Adipose tissue (tissue), 3 donors: Measurements from ENCODE around the gene AGFG2. TPM values are rescaled to one million over a fixed set of nuclear protein-coding genes. Genes with fewer than 3 reads are reported as not detected.
"Not testable (repeated sequence)": the region's sequence is repeated elsewhere in the genome, so short reads cannot be mapped to it uniquely, and the experiment has no call there.

Source experiments
- H3K27ac ChIP-seq: one replicate; pipeline ENCODE4 v1.5.1; 2013; ENCODE audit warnings: low read depth, low read length
- WGBS, 3 donors: extraction: QIAGEN DNeasy Blood & Tissue Kit; methylation state at CpG; one replicate each; pipeline ENCODE4 v1.1.7; 2013; 5-methylcytosine and 5-hydroxymethylcytosine counted together
- polyA plus RNA-seq, 3 donors: library from polyadenylated mRNA; stranded (reverse); fragments of 200-250 nt; gene quantifications; one replicate each; pipeline ENCODE4 v1.2.3, GENCODE V29; 2013
- donor health status: healthy with polysubstance abuse.
- donor health status: Bipolar disorder and iron deficiency.
- donor health status: healthy.

Gene AGFG2
- polyA plus RNA-seq, 3 donors = 10.4 to 21.8 (median 16.6) TPM

GRCh38 chr7:100517305-100517704 is 21.7 kb upstream of the AGFG2 start:
- WGBS, 3 donors = 84 to 87% (median 85%) methylated on average over 2 of the region's 2 CpGs
- H3K27ac ChIP-seq = no peak overlapping the region

GRCh38 chr7:100519580-100519979 is 19.4 kb upstream of the AGFG2 start:
- 89 to 91% (median 91%) methylated on average over 6 of the region's 6 CpGs for WGBS, 3 donors
- H3K27ac ChIP-seq = no peak overlapping the region

- 21 to 27% (median 23%) methylated on average over 1 of the region's 1 CpG for WGBS, 3 donors
- no peak overlapping the region for H3K27ac ChIP-seq
Observed at GRCh38 chr7:100520138-100520537, 18.9 kb upstream of the AGFG2 start.

- 77 to 99% (median 95%) methylated on average over 2 of the region's 2 CpGs for WGBS, 3 donors
Observed at GRCh38 chr7:100521076-100521475, 17.9 kb upstream of the AGFG2 start.

GRCh38 chr7:100521909-100522593 is 17.0 kb upstream of the AGFG2 start:
- H3K27ac ChIP-seq = not testable (repeated sequence)
- 67 to 84% (median 79%) methylated on average over 2 of the region's 3 CpGs for WGBS, 3 donors

More at GRCh38 chr7:100521076-100521475, 17.9 kb upstream of the AGFG2 start:
- H3K27ac ChIP-seq = no peak overlapping the region

GRCh38 chr7:100523192-100523591 is 15.8 kb upstream of the AGFG2 start:
- H3K27ac ChIP-seq = not testable (repeated sequence)
- WGBS, 3 donors = 87 to 97% (median 93%) methylated on average over 12 to 31 of the region's 34 CpGs

GRCh38 chr7:100528108-100528866 is 10.7 kb upstream of the AGFG2 start:
- H3K27ac ChIP-seq = not testable (repeated sequence)
- 57 to 80% (median 74%) methylated on average over 12 of the region's 12 CpGs for WGBS, 3 donors

- H3K27ac ChIP-seq = no peak overlapping the region
- 88 to 93% (median 93%) methylated on average over 14 of the region's 14 CpGs for WGBS, 3 donors
Observed at GRCh38 chr7:100532165-100533022, 6.6 kb upstream of the AGFG2 start.

GRCh38 chr7:100535982-100536381 is 3.0 kb upstream of the AGFG2 start:
- H3K27ac ChIP-seq = not testable (repeated sequence)
- whole genome bisulfite sequencing, 3 donors = 87 to 94% (median 92%) methylated on average over 9 of the region's 9 CpGs

- WGBS, 3 donors = 80 to 95% (median 84%) methylated on average over 2 of the region's 2 CpGs
Observed at GRCh38 chr7:100536695-100537094, 2.3 kb upstream of the AGFG2 start.

GRCh38 chr7:100538348-100538653 is 702 bp upstream of the AGFG2 start:
- WGBS, 3 donors = 4 to 11% (median 8%) methylated on average over 8 of the region's 8 CpGs
- H3K27ac ChIP-seq = no peak overlapping the region

More at GRCh38 chr7:100536695-100537094, 2.3 kb upstream of the AGFG2 start:
- H3K27ac ChIP-seq = not testable (repeated sequence)

- 0 to 1% (median 1%) methylated on average over 41 to 44 of the region's 44 CpGs for WGBS, 3 donors
- H3K27ac ChIP-seq = no peak overlapping the region
Observed at GRCh38 chr7:100539436-100540006, 518 bp downstream of the AGFG2 start.

GRCh38 chr7:100540073-100540723 is 1.2 kb downstream of the AGFG2 start:
- 29 to 57% (median 55%) methylated on average over 5 to 6 of the region's 6 CpGs for WGBS, 3 donors
- no peak overlapping the region for H3K27ac ChIP-seq

- WGBS, 3 donors = 75 to 90% (median 80%) methylated on average over 7 of the region's 7 CpGs
- not testable (repeated sequence) for H3K27ac ChIP-seq
Observed at GRCh38 chr7:100541309-100541708, 2.3 kb downstream of the AGFG2 start.

- WGBS, 3 donors = 57 to 86% (median 71%) methylated on average over 1 of the region's 1 CpG
Observed at GRCh38 chr7:100543586-100543985, 4.6 kb downstream of the AGFG2 start.

GRCh38 chr7:100544386-100544785 is 5.4 kb downstream of the AGFG2 start:
- H3K27ac ChIP-seq = peak overlapping the region; percentile 4
- WGBS, 3 donors = 23 to 46% (median 37%) methylated on average over 5 of the region's 5 CpGs

More at GRCh38 chr7:100543586-100543985, 4.6 kb downstream of the AGFG2 start:
- H3K27ac ChIP-seq = no peak overlapping the region

GRCh38 chr7:100544967-100545359 is 6.0 kb downstream of the AGFG2 start:
- WGBS, 3 donors = 5 to 46% (median 25%) methylated on average over 1 of the region's 1 CpG
- peak overlapping the region; percentile 4 for H3K27ac ChIP-seq
